ENCODE measurements around the gene SLC7A6. TPM values are rescaled to one million over a fixed set of nuclear protein-coding genes. Genes with fewer than 3 reads are reported as not detected.
A peak's percentile ranks its signal among the peaks of the same experiment; 100 is the strongest.

The SLC7A6 gene
- total RNA-seq, 6 experiments from 2014 or later: 1.6 to 9.6 (median 4.5) TPM

DNA sequence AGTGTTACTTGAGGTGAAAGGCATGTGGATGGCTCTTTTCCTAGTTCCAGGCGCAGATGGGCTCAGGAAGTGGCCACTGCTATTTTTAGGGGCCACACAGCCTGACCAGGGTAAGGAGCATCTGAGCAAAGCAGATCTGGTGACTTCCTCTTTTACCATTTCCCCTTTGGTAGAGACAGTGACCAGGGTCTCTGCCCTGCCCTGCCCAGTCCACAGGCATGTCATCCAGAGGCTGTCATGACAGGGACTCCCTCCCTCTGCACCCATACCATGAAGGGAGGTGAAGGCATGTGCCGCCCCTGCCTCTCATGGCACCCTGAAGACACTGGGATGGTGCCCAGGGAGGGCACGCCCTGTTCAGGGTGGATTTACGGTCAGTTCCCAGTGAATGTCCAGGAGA lies 16.9 kb upstream of the SLC7A6 start:
- peak in 3 of 4 donors; percentile 3 to 9 (median 6) for ATAC-seq
- peak overlapping the region in 2 of 3 donors; percentile 13 to 43 for H3K27ac ChIP-seq
- H3K9me3 ChIP-seq: no peaks in the 10 kb centered on the region
- peaks cover 0 to 21% (median 0%) of the 10 kb centered on the region in 4 donors for H3K36me3 ChIP-seq
- intact Hi-C loops (cut with DNase I): no loop called here
- 89% methylated on average over 3 of the region's 4 CpGs for WGBS (ENCODE audit: insufficient coverage, low coverage, low lambda C conversion rate, missing lambda C conversion rate)
- H3K4me1 ChIP-seq: peaks cover 0 to 41% (median 6%) of the 10 kb centered on the region in 4 donors
- TF ChIP-seq, protein P1, sequence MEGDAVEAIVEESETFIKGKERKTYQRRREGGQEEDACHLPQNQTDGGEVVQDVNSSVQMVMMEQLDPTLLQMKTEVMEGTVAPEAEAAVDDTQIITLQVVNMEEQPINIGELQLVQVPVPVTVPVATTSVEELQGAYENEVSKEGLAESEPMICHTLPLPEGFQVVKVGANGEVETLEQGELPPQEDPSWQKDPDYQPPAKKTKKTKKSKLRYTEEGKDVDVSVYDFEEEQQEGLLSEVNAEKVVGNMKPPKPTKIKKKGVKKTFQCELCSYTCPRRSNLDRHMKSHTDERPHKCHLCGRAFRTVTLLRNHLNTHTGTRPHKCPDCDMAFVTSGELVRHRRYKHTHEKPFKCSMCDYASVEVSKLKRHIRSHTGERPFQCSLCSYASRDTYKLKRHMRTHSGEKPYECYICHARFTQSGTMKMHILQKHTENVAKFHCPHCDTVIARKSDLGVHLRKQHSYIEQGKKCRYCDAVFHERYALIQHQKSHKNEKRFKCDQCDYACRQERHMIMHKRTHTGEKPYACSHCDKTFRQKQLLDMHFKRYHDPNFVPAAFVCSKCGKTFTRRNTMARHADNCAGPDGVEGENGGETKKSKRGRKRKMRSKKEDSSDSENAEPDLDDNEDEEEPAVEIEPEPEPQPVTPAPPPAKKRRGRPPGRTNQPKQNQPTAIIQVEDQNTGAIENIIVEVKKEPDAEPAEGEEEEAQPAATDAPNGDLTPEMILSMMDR (IDR thresholded peaks at IDR 0.05): no peak
- no peak for TF ChIP-seq POLR2A (IDR thresholded peaks at IDR 0.05)
- H3K4me3 ChIP-seq: peak overlapping the region in 1 of 3 donors; percentile 94
- H3K27me3 ChIP-seq: no peaks in the 10 kb centered on the region
- DNase-seq: no peak

- H3K4me3 ChIP-seq: no peak overlapping the region
- intact Hi-C loops (cut with DNase I): no loop called here
- peak; percentile 43 to 68 (median 57) for ATAC-seq
- H3K9me3 ChIP-seq: no peaks in the 10 kb centered on the region
- TF ChIP-seq, protein P1 (IDR thresholded peaks at IDR 0.05): no peak
- DNase-seq: peak in 2 of 3 donors; percentile 83 to 85
- H3K36me3 ChIP-seq: peaks cover 0 to 26% (median 0%) of the 10 kb centered on the region in 4 donors
- H3K27ac ChIP-seq: peak overlapping the region in 2 of 3 donors; percentile 13 to 43
- H3K4me1 ChIP-seq: peaks cover 0 to 41% (median 6%) of the 10 kb centered on the region in 4 donors
- H3K27me3 ChIP-seq: no peaks in the 10 kb centered on the region
- WGBS (ENCODE audit: insufficient coverage, low coverage, low lambda C conversion rate, missing lambda C conversion rate): 20% methylated on average over 1 of the region's 4 CpGs
Observed at GRCh38 chr16:68247932-68248331, 16.4 kb upstream of the SLC7A6 start.

DNA sequence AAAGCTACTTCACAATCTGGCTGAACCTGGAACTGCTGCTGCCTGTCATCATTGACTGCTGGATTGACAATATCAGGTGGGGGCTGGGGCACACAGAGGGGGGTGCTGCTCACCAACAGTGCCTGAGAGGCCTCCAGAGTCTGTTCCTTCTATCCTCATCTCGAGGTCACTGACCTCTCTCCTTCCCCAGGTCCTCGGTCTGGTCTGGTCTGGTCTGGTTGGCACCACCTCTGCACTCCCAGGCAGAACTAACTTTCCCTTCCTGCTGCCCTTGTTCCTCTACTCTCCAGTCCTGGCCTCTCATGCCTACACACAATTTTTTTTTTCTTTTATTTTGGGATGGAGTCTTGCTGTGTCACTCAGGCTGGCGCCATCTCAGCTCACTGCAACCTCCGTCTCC lies 15.0 kb upstream of the SLC7A6 start:
- no peak overlapping the region for H3K4me3 ChIP-seq
- H3K9me3 ChIP-seq: no peaks in the 10 kb centered on the region
- intact Hi-C loops (cut with DNase I): no loop called here
- 59% methylated on average over 4 of the region's 4 CpGs for WGBS (ENCODE audit: insufficient coverage, low coverage, low lambda C conversion rate, missing lambda C conversion rate)
- DNase-seq (peak in 1 of 3 donors; percentile 38), ATAC-seq (no peak)
- H3K27ac ChIP-seq: no peak overlapping the region
- peaks cover 0 to 37% (median 6%) of the 10 kb centered on the region in 4 donors for H3K4me1 ChIP-seq
- no peaks in the 10 kb centered on the region for H3K27me3 ChIP-seq
- TF ChIP-seq, protein P1 (IDR thresholded peaks at IDR 0.05): no peak
- no peak for TF ChIP-seq POLR2A (IDR thresholded peaks at IDR 0.05)
- H3K36me3 ChIP-seq: peaks cover 0 to 35% (median 0%) of the 10 kb centered on the region in 4 donors

DNA sequence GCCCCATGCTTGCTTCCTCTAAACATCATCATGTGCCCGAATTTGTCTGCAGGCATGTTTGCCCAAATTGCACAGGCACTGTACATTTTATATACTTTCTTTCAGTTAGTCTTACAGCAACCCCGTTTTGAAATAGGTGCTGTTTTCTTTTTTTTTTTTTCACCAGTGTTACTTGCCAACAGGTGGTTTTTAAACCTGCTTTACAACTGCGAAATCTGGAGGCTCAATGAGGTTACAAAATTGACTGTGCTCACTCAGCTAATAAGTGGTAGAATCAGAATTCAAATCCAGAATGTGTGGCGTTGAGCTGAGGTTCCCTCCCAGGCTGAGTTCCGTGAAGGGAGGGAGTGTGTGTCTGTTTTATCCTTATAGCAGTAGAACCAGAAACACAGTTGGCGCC lies 13.4 kb upstream of the SLC7A6 start:
- Histone ChIP-seq H3K27ac (no peak overlapping the region), H3K4me1 (peaks cover 0 to 30% (median 6%) of the 10 kb centered on the region in 4 donors), H3K9me3 (no peaks in the 10 kb centered on the region), H3K27me3 (no peaks in the 10 kb centered on the region), H3K4me3 (no peak overlapping the region), H3K36me3 (peaks cover 0 to 49% (median 0%) of the 10 kb centered on the region in 4 donors)
- intact Hi-C loops (cut with DNase I): no loop called here
- TF ChIP-seq, protein P1 (IDR thresholded peaks at IDR 0.05): no peak
- TF ChIP-seq POLR2A (IDR thresholded peaks at IDR 0.05): no peak
- 75% methylated on average over 4 of the region's 6 CpGs for WGBS (ENCODE audit: insufficient coverage, low coverage, low lambda C conversion rate, missing lambda C conversion rate)
- ATAC-seq (no peak), DNase-seq (no peak)

Measured in right lobe of liver (tissue), 6 donors.